SIG-M5 treated with dmso at 0.1 percent for 504 hours (cell line): ENCODE results near the gene FRG1.
"Not testable (repeated sequence)": the region's sequence is repeated elsewhere in the genome, so short reads cannot be mapped to it uniquely, and the experiment has no call there.

Source experiments
- DNase-seq: peaks from one replicate; lab custom pipeline; 2025; ENCODE audit not compliant: unreplicated experiment; lab: John Stamatoyannopoulos, UW

FRG1 gene

GRCh38 chr4:189940178-189941004 lies at the start of gene FRG1:
FRG1 (plus strand) TSS chr4:189940872; CDS start chr4:189941010, 138 bp downstream.
- DNase-seq: no peak

GRCh38 chr4:189897667-189898066 lies 43.0 kb upstream of the FRG1 start:
- no peak for DNase-seq

DNA sequence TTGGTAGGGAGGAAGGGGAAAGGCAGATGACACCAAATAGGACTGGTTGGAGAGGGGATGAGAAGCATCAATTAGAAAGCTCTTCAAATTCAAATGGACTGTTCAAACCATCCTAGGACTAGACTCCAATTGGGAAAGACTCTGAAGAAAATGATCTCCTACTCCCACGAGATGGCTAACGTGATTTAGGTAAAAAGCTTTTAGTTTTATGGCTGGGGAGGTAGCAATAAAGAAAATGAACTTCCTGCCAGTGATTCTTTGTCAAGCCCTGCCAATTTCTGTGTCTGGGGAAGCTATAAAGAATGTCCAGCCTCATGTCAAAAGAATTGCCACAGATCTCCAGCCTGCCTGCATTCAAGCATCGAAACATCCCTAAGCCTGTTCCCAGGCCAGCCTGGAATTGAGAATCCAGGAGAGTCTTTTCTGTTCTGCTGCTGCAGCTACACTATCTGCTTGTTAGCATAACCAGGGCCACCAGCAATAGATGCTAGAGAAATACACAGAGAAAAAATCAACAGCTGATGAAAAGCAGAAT lies 41.1 kb upstream of the FRG1 start:
- DNase-seq: not testable (repeated sequence)

GRCh38 chr4:189904420-189905027 lies 36.1 kb upstream of the FRG1 start:
- DNase-seq: not testable (repeated sequence)

DNA sequence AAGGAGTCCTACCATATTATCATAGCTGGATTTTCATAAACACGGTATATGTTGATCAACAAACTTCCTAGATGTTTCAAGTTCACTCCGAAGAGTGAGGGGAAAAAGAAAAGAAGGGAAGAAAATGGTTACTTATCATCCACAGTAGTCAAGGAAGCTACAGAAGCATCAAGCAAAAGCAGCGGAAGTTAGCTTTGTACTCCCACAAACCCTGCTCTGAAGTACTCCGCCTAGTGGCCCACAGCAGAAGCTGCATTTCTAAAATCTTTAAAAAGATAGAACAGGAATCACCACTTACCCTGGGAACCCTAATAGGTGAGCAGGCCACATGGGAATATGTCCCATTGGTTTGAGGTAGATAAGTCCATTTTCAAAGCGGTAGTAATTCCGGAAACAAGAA lies 28.5 kb upstream of the FRG1 start:
- DNase-seq: no peak

GRCh38 chr4:189917161-189917891 lies 23.3 kb upstream of the FRG1 start:
- no peak for DNase-seq

GRCh38 chr4:189921058-189921457 lies 19.6 kb upstream of the FRG1 start:
- no peak for DNase-seq

- not testable (repeated sequence) for DNase-seq
Observed at GRCh38 chr4:189926742-189927141, 13.9 kb upstream of the FRG1 start.

- no peak for DNase-seq
Observed at GRCh38 chr4:189941005-189941450, 356 bp downstream of the FRG1 start.

GRCh38 chr4:189942412-189942811 lies 1.7 kb downstream of the FRG1 start:
- DNase-seq: not testable (repeated sequence)

DNA sequence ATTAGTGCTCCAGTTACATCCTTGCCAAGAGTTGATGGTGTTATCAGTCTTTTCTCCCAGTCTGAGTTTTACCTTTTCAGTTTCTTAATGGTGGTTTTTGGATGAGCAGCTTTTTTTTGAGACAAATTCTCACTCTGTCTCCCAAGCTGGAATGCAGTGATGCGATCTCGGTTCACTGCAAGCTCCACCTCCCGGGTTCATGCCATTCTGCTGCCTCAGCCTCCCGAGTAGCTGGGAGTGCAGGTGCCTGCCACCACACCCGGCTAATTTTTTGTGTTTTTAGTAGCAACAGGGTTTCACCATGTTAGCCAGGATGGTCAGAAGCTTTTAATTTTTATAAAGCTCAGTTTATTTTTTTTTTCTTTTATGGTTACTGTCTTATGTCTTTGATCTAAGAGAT lies 3.4 kb downstream of the FRG1 start:
- DNase-seq: not testable (repeated sequence)

GRCh38 chr4:189946906-189947305 lies 6.2 kb downstream of the FRG1 start:
- DNase-seq: not testable (repeated sequence)

DNA sequence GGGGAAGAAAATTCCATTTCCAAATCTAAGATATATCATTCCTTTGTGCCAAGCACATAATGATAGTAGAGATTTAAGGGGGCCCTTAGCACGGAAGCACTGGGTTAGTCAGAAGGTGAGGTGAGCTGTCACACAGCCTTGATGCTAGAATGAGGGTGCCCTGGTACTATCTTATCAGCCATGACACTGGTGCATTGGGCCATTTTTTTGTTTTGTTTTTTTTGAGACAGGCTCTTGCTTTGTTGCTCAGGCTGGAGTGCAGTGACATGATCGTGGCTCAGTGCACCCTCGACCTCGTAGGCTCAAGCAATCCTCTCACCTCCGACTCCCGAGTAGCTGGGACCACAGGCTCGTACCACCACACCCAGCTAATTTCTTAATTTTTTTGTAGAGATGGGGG lies 7.8 kb downstream of the FRG1 start:
- DNase-seq: not testable (repeated sequence)

- DNase-seq: not testable (repeated sequence)
Observed at GRCh38 chr4:189969291-189969690, 28.6 kb downstream of the FRG1 start.

- DNase-seq: no peak
Observed at GRCh38 chr4:189973646-189974045, 33.0 kb downstream of the FRG1 start.

- no peak for DNase-seq
Observed at GRCh38 chr4:189974056-189974455, 33.4 kb downstream of the FRG1 start.

DNA sequence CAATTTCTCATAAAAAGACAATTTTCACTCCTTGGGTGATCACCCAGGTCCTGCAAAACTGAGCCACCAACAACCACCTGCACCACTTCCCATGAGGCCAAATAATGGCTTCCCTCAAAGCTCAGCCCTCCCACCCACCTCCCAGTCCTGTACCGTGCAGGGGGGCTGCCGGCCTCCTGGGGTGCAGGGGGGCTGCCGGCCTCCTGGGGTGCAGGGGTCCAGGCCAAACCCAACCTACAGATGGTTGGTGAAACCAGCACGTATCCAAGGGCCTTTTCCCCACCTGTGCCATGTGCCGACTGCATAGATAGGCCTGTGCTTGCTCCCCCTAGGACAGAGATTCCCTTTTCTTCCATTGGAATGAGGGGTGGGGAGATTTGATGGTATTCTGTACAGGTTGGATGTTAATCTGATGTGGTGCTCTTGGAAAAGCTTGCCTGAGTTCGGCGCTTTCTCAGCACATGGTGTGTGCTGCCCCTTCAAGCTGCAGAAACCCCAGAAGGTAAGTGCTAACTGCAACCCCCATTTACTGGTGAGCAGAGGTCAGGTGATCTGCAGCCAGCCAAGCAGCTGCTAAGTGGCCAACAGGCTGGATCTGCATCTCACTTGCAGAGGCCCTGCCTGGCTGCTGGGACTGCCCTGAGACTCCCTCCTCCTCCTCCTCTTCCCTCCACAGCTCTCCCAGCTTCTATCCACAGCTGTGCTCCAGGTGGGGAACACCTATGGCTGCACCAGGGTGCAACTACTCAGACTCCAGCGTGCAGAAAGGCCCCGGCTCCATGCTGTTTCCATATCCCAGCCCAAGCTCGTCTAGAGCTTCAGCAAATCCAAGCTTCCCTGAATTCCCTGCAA lies 38.8 kb downstream of the FRG1 start:
- DNase-seq: no peak

DNA sequence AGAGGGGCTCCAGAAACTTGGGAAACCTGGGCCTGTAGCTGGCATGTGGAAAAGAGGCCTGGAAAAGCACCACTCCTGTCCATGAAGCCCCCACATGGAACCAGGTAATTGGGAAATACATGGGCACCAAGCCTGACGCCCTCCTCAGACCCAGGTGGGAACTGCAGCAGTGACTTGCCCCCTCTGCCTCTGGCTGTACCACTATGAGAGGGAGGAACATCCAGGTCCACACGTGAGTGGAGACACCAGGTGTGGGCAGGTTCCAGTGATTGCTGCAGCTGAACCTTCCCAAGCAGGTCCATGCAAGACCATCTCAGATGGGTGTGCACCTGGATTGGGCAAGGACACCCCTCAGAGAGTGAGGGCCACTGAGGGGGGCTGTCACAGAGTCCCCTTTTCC lies 39.6 kb downstream of the FRG1 start:
- DNase-seq: not testable (repeated sequence)

GRCh38 chr4:189981970-189982369 lies 41.3 kb downstream of the FRG1 start:
- no peak for DNase-seq

DNA sequence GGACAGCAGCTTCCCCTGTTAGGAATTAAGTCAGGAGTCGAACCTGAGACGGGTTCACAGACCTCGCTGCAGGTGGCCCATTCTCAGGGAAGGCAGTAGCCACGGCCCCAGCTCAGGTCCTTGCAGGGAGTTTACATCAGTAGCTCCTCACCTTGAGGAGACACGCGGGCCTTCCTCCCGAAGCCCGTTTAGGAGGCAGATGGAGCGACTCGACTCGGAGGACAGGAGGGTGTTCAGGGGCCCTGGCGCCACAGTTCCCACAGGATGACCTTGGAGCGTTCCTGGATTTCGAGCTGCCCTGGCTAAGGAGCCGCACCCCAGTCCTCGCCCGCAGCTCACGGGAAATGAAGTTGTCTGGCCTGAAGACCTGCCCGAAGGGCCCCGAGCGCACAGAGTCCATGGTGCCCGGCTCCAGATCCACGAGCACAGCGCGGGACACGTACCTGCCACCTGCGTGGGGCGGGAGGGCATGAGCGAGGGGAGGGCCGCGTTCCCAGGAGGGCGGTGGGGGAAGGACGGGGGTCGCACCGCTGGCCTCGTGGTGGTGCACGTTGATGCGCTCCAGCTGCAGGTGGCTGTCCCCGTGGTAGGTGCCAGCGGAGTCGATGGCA lies 43.3 kb downstream of the FRG1 start:
- DNase-seq: not testable (repeated sequence)
